C1 segment of cervical spinal cord (tissue), 14 donors: ENCODE results near the gene DPP6.

Source experiments
- DNase-seq, 14 donors: peaks; one replicate each; lab custom pipeline; 2025; lab: John Stamatoyannopoulos, UW

Gene DPP6

DNA sequence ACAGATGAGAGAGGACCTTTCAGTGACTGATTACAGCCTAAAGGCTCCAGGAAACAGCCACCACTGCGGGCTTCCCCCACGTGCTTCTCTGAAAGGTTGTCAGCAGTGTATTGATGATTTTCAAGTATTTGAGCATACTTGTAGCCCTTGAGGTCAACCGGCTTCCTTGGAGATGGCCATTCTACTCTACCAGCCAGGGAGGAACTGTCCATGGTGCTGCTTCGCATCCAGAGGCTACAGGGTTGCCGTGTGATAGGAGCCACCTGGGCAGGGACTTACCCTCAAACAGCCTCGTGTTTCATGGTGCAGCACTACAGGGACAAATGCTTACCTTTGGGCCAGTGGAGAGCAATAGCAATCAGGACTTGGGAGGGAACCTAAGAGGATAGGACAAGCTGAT is 179.5 kb downstream of the DPP6 start:
- no peak for DNase-seq

DNA sequence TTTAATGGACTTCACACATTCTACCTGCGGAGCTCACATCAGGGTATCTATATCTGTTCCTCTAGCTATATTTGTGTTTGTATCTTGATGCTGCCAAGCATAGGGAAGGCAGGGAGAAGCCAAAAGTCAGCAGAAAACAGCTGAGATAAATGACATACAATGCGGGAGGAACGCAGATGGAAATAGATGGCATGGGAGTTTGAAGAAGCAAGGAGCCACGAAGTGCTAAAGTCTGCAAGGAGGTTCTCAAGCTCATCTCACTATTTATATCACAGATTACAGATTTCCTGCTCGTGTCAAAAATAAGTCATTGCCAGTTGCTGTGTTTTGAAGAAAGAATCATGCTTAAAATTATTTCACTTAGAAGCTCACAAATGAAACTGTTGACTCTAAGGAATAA is 180.5 kb downstream of the DPP6 start:
- DNase-seq = no peak

DNA sequence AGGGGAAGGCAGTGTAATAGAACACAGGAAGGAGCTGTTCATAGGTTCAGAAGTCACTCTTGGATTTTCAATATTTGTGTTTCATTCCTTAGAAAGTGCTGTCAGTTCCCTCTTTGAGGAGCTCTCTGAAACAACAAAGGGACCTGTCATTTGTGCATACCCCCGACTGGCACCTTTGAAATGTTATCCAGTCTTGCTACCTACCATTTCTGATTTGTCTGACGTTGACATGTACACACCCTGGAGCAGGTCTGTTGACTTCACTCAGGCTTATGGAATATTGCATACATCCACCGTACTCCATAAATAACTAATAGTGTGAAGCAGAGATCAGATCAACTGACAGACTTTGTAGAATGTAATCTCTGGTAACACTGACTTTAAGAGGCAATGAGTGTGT is 189.8 kb downstream of the DPP6 start:
- no peak for DNase-seq

DNA sequence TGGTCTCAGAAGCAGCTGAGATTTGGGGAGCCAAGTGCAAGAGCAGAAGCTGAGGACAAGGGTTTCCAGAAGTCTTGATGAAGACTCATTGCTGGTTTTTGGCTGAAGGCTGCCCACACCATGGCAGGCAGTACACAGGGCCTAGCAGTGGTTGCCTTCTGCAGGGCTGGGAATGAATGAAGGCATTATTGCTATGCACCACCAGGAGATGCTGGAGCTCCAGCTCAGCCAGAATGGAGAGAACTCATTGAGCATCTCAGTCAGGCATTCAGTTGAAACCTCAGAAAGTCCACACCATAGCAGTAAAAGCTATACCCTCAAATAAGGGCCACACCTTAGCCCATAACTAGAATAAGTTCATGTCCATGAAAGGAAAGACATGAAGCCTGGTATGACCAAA is 190.5 kb downstream of the DPP6 start:
- no peak for DNase-seq

DNA sequence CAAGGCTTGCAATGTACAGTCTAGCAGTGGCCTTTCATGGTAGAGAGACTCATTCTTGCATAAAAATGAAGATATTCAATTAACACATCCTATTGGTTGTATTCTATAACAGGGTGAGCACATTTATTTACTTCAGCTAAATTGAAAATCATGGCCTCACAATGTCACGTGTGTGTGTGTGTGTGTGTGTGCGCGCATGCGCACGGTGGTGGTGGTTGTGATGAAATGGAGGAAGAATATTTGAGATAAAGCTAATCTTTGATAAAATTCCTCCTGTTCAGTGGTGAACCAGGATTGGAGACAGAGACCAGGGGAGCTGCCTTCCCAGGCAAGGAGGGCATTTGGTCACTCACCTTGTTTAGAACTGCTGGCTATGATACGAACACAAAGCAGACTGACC is 199.8 kb downstream of the DPP6 start:
- no peak for DNase-seq

DNA sequence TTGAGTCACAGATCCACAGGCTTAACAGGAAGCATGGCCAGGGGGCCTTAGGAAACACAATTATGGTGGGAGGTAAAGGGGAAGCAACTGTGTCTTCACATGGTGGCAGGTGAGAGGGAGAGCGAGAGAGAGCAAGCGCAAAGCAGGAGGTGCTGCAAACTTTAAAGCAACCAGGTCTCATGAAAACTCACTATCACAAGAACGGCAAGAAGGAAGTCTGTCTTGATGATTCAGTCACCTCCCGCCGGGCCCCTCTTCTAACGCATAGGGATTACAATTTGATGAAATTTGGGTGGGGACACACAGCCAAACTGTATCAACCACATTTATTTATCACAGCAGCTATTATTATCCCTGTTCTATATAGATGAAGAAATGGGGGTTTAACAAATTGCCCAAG is 201.6 kb downstream of the DPP6 start:
- no peak for DNase-seq

DNA sequence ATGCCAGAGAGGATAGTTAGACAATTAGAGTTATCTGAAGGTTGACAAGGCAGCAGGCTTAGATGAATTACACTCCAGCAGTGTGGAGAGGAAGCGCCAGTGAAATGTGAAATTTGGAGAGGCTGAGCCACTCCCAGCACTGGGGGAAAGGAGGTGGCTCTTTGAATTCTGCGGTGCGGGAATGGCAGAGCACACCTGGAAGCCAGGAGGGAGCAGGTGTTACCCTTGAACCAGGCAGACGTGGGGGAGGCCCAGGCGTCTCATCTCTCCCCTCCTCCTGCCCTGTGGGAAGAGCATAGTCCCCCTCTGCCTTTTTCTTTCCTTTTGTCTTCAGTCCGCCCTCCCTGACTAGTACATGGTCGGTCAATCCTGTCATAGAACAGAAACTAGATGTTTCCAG is 203.1 kb downstream of the DPP6 start:
- DNase-seq = no peak

DNA sequence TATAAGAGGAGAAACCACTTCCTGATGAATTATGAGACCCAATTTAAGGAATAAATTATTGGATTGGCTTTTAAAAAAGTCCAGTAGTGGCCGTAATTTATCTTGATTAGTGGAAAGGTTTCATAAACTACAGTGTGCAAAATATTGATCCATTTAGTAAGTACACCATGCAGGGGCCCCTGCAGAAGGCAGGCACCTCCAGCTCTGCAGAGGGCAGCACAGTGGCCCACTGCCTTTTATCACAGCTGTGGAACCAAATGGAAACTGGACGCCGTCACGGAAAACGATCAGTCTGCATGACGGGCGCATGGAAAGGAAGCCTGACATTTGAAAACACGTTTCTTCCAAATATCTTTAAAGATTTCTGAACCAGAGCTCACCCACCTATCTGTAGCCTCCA is 204.0 kb downstream of the DPP6 start:
- peak in 1 of 14 donors; percentile 2 for DNase-seq

DNA sequence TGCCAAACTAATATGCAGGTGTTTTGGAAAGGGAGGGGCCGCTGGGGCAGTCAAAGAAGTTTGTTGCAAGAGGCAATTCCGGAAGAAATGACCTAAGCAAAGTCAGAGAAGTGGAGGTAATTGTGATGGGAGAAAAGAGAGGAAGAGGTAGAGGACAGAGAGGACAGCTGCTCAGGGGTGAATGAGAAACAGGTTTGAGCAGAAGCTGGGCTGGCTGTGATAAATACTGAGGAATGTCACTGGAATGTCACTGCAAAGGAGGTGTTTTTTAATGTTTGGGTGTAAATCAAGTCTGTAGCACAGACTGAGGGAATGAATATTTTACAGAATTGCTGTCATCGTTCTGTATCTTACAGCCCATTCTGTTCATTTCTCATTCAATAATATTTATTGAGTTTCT is 207.2 kb downstream of the DPP6 start:
- no peak for DNase-seq

DNA sequence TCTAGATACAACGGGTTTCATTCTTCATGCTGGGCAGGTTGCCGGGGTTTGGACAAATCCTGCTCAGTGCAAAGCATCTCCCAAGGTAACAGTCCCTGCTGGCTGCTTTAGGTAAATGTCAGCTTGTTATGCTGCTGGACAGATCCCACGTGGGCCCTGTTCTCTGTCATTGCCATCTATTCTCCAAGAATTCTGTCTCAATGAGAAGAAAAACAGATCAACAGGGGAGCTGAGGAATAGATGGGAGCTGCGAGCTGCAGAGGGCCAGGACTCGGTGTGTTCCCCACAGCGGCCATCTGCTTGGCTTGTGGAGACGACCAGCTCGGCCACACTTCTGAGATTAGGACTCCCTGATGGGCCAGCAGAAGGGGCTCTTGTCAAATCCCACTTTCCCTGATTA is 235.2 kb downstream of the DPP6 start:
- peak in 4 of 14 donors; percentile 14 to 73 (median 21) for DNase-seq

DNA sequence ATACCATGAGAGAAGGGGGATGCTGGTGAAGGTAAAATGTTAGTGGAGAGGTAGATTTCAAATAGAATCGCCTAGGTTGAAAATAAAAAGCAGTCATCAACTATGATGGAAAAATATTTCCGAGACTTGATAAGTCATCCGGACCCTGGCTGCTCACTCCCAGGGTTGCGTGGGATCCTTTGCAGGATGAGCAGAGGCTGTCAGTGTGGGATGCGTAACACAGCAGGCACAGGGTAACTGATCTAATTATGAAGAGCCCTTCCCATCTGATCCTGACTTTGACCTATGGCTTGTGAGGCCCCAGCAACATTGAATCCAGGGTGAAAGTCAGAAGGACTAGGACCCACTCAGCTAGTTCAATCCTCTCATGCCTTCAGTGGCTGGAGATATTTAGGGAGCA is 236.9 kb downstream of the DPP6 start:
- DNase-seq = no peak

DNA sequence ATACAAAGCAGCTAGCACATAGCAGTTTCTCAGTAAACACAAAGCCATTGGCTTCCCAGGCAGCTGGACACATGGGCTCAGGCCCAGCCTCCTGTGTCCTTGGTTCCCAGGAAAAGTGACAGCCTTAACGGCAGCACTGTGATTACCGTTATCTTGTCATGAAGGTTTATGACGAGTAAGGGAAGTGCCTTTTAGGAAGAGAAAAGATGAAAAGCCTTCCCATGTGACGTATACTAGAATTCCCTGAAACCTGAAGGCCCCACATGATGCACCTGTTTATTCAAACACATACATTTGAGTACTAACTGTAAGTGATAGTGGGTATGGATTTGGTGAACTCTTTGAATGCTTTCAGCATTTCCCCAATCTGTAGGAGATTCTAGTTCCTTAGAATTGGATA is 244.2 kb downstream of the DPP6 start:
- DNase-seq = no peak

DNA sequence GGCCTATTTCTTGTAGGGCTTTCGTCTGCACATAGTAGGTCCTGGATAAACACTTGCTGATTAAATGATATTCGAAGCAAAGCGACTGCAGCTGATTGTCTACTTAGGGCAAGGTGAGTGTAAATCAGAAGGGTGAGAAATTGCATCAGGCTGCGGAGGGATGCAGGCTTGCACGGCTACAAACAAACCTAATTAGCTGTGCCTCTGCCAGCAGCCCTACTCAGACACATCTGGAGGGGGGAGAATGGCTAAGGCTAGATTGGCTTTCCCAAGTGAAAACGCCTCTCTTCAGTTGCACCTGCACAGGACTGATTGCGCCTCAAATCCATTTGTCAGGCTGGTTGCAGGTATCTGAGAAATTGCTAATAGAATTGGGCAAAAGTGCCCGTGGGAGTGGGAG is 247.5 kb downstream of the DPP6 start:
- no peak for DNase-seq

DNA sequence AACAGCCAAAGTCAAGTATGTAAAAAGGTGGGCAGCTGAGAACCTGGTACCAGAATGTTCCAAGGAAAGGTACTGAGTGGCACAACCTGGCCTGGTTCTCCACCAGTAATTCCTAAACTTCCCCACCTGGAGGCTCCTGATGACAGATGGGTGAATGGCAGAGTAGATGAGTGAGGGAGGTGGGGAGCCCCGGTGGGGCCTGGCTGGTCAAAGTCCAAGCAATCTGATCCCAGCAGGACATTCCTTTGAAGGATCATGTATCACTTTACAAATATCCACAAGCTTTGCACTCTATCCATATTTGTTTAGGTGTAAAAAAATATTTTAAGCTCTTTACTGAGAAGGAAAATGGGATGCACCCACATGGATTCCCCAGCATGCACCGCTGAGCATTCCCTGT is 250.2 kb downstream of the DPP6 start:
- no peak for DNase-seq

DNA sequence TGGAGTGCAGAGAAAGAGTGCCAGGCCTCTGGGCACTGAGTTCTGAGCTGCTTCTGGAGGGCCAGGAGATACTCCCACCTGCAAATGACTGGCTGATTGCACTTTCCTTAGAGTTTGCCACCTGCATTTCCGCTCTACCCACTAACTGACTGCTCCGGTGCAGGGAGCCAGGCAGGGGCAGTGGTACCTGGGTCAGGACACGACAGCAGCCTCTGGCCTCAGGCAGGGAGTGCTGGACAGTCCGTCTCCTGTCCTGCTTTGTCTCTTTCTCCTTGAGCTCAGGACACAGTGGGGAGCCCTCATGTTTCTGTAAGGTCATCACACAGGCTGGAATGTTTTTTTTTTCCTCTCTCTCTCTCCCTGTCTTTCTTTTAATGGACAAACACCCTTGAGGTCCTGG is 252.0 kb downstream of the DPP6 start:
- peak in 1 of 14 donors; percentile 55 for DNase-seq

DNA sequence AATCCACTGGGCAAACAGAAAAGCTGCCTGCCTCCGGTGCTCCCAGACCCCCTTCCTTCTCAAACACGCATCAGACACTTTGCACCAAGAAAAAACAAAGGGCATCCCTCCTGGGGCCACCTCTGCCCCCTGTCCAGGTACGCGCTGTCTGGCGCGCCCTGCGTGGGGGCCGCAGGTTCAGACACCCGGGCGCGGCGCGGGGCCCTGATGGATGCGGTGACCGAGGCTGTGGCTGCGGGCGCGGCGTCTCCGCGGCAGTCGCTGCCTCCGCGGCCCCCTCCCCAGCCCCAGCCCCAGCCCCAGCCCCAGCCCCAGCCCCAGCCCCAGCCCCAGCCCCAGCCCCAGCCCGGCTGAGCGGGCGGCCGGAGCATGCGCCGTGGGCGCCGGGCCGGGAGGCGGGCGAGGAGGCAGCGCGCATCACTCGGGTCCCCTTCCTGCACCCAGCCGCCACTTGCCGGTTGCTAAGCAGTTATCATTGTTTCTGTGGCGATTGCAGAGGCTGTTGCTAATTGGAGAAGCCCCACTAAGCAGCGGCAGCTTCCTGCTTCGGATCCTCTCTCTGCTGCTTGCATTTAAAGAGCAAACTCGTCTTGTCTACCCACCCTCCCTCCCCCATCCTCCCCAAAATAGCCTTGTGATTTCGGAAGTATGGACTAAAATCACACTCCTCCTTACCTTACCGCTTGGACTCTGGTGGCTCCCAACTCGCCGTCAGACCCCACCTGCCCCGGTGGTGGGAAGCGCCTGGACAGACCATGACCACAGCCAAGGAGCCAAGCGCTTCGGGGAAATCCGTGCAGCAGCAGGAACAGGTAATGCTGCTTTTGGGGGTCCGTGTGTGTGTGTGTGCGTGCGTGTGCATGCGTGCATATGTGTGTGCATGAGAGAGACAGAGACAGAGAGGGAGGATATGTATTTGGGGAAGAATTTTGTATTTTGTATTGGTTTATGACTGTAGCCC is 252.8 kb downstream of the DPP6 start:
- DNase-seq = peak in 2 of 14 donors; percentile 13 to 19

DNA sequence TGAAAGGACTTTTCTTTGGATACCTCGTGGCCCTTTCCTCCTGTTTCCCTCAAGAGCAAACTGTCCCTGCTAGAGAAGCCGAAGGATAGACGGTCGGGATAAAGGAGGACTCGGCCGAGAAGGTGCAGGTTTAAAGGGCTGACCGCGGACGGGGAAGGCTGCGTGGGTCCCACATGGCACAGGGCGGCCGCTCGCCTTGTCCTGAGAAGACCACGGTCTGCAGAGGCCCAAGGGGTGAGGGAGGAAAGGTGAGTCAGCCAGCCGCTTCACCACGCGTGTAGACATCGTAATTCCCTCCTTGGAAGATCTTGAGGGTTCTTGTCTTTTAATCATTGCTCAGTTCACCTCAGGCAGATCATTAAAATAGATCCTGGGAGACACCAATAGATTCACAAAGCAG is 253.8 kb downstream of the DPP6 start:
- no peak for DNase-seq

DNA sequence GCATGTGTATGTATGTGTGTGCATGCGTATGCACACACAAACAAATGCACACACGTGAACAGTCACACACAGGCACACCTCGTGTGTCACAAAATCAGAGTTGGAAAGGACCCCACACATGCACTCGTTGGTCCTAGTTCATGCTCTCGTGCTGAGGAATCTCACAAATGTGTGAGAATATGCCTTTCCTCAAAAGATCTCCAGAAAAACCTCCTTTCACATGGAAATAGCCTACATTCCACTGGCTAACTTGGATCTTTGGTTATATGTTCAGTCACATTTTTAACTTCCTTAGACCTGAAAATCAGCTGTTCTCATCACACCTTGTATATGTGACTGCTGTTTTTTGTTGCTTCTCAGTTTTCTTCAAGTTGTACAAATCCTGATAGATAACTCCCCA is 256.7 kb downstream of the DPP6 start:
- DNase-seq = no peak

DNA sequence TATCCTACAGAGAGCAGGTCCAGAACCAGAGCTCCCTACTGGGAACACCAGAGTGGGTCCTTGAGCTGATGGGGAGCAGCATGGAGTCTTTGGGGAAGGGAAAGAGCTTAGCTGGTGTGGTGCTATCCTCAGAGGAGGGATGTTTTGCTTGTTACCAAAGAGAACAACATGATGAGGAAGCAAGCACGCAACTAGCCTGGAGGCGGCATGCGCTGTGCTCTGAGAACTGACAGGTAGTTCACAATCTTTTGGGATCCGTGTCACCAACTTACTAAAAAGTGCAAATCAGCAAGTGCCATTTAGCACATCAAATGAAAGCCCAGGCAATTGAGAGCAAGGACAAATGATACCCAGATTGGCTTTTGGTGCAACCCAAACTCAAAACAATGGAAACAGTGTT is 257.9 kb downstream of the DPP6 start:
- DNase-seq = no peak

DNA sequence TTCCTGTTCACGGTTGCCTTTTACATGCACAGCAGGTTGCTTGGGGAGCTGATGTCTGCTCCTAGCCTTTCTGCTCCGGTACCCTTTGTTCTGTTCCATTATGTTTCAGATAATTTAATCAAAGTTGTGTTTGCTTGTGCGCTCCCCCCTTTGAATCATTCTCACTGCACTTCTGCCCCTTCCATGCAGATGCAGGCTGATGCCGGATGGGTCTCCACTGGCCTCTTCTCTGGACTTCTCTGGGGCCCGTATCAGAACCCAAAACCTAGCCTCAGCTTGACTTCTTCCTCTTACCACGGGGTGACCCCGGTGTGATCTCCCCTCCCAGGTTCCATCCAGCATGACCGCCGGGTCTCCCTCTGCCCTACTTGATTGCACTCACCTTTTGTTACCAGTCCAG is 272.0 kb downstream of the DPP6 start:
- DNase-seq = no peak

DNA sequence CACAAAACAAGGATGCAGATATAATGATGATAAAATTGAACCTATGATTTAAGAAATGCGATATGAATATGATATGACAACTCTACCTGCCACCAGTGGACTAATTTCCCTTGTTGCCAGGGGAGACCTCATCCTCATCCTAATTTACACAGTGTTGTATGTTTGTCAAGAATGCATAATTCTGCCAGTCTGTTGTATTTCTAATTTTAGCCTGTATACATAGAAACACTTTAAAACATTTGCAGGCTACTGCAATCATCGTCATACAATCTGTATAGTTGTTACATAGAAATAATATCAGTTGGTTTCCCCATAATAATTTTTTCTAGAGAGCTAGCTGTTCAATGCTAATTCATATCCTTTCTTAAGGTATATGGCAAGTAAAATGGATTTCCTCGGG is 274.2 kb downstream of the DPP6 start:
- no peak for DNase-seq

DNA sequence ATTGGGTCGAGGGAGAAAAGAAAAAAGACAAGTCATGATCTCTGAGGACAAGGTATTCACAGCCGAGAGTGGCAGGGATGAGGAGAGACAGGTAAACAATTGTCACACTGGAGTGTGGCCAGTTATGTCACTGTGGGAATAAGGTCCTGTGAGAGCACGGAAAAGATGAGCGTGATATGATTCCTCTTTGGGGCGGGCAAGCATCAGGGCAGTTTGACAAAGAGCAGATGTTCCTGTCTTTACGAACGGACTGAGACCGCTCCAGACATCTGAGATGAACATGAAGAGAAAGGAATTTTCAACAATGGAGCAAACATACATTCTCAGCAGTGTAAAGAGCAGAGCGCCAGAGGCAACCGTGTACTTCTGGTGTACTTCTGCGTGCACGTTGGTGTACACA is 278.1 kb downstream of the DPP6 start:
- no peak for DNase-seq

DNA sequence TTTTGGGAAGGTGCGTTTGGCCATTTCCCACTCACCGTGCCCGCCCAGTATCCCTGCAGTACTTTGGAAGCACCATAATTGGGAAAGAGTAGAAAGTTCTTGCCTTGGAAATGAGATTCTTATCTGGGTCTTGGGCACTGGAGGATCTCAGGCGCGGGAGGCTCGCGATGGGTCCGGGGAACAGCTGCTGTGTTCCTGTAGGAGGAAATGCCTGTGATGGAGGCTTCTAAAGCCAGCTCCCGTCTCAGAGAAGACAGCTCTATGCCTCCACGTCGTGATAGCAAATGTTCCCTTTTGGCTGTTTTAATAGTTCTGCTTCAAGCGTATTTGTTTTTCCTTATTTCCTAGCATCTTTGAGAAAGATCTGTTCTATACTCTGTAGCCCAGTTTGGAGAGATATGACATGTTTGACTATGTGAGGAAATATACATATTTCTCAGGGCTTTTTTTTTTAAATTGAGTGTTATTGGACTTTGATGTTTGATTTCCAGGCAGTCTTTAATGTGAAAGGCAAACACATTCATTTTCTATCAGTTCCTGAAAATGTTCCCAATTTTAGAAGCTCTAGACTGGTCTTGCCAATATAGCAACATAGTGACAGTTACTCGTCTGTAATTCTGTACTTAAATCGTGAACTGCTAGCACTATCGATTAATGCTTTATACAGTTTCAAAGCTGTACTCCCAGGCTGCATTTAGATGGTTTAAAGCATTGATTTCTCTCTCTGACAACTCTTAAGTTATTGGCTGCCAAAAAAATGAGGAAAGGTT is 280.8 kb downstream of the DPP6 start:
- DNase-seq = no peak
